ENCODE measurements around the gene SRMS. TPM values are rescaled to one million over a fixed set of nuclear protein-coding genes. Genes with fewer than 3 reads are reported as not detected.

Gene SRMS
- total and polyA plus RNA-seq, 2 of the 13 experiments (the other 11 are each of a cell fraction or from before 2014, with no cell fraction given): not detected

GRCh38 chr20:63507083-63507743, 40.3 kb downstream of the SRMS start (continued):
- TF ChIP-seq, protein P1, sequence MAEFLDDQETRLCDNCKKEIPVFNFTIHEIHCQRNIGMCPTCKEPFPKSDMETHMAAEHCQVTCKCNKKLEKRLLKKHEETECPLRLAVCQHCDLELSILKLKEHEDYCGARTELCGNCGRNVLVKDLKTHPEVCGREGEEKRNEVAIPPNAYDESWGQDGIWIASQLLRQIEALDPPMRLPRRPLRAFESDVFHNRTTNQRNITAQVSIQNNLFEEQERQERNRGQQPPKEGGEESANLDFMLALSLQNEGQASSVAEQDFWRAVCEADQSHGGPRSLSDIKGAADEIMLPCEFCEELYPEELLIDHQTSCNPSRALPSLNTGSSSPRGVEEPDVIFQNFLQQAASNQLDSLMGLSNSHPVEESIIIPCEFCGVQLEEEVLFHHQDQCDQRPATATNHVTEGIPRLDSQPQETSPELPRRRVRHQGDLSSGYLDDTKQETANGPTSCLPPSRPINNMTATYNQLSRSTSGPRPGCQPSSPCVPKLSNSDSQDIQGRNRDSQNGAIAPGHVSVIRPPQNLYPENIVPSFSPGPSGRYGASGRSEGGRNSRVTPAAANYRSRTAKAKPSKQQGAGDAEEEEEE (CRISPR knock-in tag; IDR thresholded peaks at IDR 0.05; ENCODE audit: borderline replicate concordance): no peak
- TF ChIP-seq GABPB1 (CRISPR knock-in tag; IDR thresholded peaks at IDR 0.05) (no peak), CHCHD3 (CRISPR knock-in tag; IDR thresholded peaks at IDR 0.05) (no peak), ZNF713 (CRISPR knock-in tag; IDR thresholded peaks at IDR 0.05) (no peak), ZNF33B (CRISPR knock-in tag; IDR thresholded peaks at IDR 0.05) (no peak)
- TF ChIP-seq, protein P2, sequence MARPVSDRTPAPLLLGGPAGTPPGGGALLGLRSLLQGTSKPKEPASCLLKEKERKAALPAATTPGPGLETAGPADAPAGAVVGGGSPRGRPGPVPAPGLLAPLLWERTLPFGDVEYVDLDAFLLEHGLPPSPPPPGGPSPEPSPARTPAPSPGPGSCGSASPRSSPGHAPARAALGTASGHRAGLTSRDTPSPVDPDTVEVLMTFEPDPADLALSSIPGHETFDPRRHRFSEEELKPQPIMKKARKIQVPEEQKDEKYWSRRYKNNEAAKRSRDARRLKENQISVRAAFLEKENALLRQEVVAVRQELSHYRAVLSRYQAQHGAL (CRISPR knock-in tag; IDR thresholded peaks at IDR 0.05; ENCODE audit: not compliant biosample characterization): no peak

DNA sequence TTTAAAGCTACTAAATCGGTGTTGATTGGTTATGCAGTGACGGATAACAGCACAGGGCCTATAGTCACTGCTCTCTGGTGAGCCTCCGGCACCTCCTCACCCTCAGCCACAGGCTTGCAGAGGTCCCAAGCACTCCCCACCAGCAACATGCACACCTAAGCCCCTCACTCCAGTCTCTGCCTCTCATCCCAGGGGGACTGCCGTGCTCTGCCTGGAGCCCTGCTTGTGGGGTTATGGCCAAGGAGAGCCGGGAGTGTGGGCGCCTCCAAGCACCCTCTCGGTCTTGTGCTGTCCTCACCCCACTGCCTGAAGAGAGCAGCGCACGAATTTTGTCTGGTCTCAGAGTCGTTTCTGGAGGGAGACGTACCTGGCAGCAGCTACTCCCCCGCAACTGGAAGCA, 41.8 kb downstream of the SRMS start:
- Histone ChIP-seq H3K4me2 (ENCODE audit: low read depth, low read length) (no peak overlapping the region), H3K36me3 (replicated peaks in 1 of 2; ENCODE audit: control insufficient read depth in 1 of 2, insufficient read depth in 2 of 2, low read length in 2 of 2) (no peaks in the 10 kb centered on the region), H3K27me3 (ENCODE audit: control insufficient read depth in 1 of 2, insufficient read depth in 2 of 2, low read length in 2 of 2) (peaks cover 18 to 89% of the 10 kb centered on the region in 2 experiments; a peak in 4 of 5 replicates), H2AFZ (ENCODE audit: low read length) (no peak overlapping the region), H3K4me1 (ENCODE audit: insufficient read depth, low read length) (no peaks in the 10 kb centered on the region), H3K4me3 (replicated peaks in 1 of 3; ENCODE audit: insufficient read depth in 1 of 3, low read depth in 2 of 3, low read length in 3 of 3) (no peak overlapping the region), H3K9ac (ENCODE audit: insufficient read depth, low read depth, low read length) (no peak overlapping the region), H3K9me3 (ENCODE audit: low read length) (no peaks in the 10 kb centered on the region), H3K27ac (ENCODE audit: extremely low read length, insufficient read depth, low read length) (no peak overlapping the region), H4K20me1 (ENCODE audit: insufficient read depth, low read length) (no peaks in the 10 kb centered on the region; the same call in 1 of the 2 replicates), H3K79me2 (ENCODE audit: insufficient read depth, low read length) (no peaks in the 10 kb centered on the region)
- ATAC-seq (no peak), FAIRE-seq (no peak), DNase-seq (ENCODE audit: low spot score) (no peak)
- ChIA-PET POLR2A (no interaction called here), CTCF (ENCODE audit: low intra/inter-chr PET ratio, low total read pairs) (no interaction called here)
- intact Hi-C loops (cut with micrococcal nuclease; ENCODE audit: unreplicated experiment): no loop called here
- in situ Hi-C loops (cut with HindIII; ENCODE audit: extremely low pct_ligation_motif_present, low pct_unique_long_range_greater_than_20kb): no loop called here
- BruUV-seq (replicated peaks): no TSS peak
- TF ChIP-seq, protein P3, sequence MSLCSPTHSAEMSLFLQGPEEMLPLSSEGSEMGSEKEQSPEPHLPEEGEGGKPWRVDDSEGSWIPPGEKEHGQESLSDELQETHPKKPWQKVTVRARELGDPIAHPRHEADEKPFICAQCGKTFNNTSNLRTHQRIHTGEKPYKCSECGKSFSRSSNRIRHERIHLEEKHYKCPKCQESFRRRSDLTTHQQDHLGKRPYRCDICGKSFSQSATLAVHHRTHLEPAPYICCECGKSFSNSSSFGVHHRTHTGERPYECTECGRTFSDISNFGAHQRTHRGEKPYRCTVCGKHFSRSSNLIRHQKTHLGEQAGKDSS (CRISPR knock-in tag; IDR thresholded peaks at IDR 0.05; ENCODE audit: borderline replicate concordance, low read depth): no peak
- TF ChIP-seq TCF7L2 (IDR thresholded peaks at IDR 0.05; ENCODE audit: low read depth, low read length) (no peak), PRMT3 (CRISPR knock-in tag; IDR thresholded peaks at IDR 0.05; ENCODE audit: borderline replicate concordance, low read depth) (no peak), ZNF740 (CRISPR knock-in tag; IDR thresholded peaks at IDR 0.05) (no peak), POLR2A (IDR thresholded peaks at IDR 0.05; ENCODE audit: insufficient read depth in 1 of 2, low read depth in 2 of 2, low read length in 2 of 2) (no peak), ARID2 (CRISPR knock-in tag; IDR thresholded peaks at IDR 0.05; ENCODE audit: borderline replicate concordance) (no peak), PAX8 (CRISPR knock-in tag; IDR thresholded peaks at IDR 0.05; ENCODE audit: borderline replicate concordance) (no peak), TBX3 (IDR thresholded peaks at IDR 0.05; ENCODE audit: borderline replicate concordance) (no peak), SAFB2 (CRISPR knock-in tag; IDR thresholded peaks at IDR 0.05; ENCODE audit: borderline replicate concordance, low read depth) (no peak), ZBTB3 (CRISPR knock-in tag; IDR thresholded peaks at IDR 0.05; ENCODE audit: borderline replicate concordance, low read depth) (no peak)
- WGBS (ENCODE audit: low lambda C conversion rate): 38% methylated on average over 12 of the region's 12 CpGs
